HG03108 (cell line): Measurements from ENCODE around the gene CALCR.
"Not testable (repeated sequence)": the region's sequence is repeated elsewhere in the genome, so short reads cannot be mapped to it uniquely, and the experiment has no call there.

Experiments
- ATAC-seq: cut with Tn5 transposase; IDR thresholded peaks from one replicate; pipeline ENCODE4 v1.9.1; 2021; ENCODE audit warnings: moderate library complexity; ENCODE audit not compliant: unreplicated experiment

CALCR gene

DNA sequence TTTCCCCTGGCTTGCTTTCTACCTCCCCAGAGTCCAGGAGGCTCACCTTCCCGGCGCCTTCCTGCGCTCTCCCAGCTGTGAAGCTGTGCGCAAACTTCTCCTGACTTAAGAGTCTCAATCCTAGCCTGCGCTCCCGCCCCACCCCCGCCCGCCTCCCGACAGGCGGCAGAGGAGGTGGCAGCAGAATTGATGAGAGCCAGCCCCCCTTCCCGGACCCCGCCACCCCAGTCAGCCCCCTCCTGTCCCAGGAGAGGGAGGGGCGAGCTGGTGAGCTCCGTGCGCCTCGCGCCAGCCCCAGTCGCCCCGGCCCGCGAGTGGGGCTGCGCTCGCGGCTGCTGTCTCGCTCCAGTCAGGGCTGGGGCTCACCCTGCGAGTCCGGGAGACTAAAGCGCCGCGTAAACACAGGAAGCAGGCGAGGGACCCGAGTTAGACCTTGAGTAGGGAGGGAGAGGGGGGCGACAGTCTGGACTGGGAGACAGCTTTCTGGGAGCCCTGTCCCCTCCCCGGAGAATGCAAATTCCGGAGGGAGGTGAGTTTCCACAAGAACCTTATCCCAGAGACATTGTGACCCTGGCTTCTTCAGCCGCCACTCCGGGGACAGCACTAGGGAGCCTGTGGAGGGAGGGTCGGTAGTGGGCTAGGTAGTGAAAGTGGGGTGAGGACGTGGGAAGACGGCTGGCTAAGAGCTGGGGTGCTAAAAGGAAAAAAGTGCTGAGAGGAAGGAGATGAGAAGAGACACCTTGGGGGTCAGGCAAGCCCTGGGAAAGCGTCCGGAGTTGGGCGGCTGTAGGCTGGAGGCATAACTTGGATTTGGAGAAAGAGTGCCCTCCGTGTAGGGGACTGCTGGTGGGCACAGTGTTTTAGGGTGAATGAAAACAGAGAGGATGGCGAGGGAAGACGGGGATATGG lies at the start of gene CALCR:
CALCR (minus strand) TSS at position 79 of the 909 bp plus-strand sequence. CDS start 87,743 bp downstream, outside the sequence.
- ATAC-seq = no peak

- no peak for ATAC-seq
Measured at GRCh38 chr7:93623816-93624215, 49.3 kb upstream of the CALCR start.

GRCh38 chr7:93622036-93623033 lies 47.8 kb upstream of the CALCR start:
- ATAC-seq = no peak

DNA sequence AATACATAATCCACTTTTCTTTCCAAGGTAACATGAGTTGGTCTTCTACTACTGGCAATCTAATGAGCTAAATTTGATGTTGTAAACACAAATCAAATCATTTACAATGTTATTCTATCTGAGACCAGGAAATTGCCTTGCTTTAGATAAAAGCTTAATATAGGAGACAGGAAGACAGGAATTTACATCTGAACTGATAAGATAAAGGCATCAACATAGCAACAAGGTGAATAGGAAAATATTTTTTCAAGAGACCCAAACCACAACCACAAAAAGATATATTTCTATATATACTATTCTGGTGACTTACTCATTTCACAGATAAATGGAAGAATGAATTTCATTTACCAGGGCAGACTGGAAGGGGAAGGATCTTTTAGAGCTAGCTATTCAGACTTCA lies 46.3 kb upstream of the CALCR start:
- no peak for ATAC-seq

DNA sequence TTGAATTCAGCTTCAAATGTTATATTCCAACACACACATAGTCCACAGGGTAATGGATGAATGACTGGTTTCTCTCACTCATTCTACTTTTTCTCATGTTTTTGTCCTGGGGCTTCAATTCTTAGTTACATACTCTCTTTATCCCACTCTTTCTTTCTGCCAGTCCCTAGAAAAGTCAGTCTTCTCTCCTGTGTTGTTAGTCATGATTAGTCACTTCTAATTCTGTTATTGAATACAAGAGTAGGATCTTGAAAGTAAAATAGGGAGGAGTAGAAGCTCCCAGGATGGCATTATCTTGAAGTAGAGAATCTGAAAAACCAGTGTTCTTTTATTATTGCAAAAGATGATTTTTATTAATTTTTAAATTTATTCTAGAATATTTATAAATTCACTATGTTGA lies 45.5 kb upstream of the CALCR start:
- ATAC-seq = no peak

- ATAC-seq = no peak
Measured at GRCh38 chr7:93601363-93601762, 26.8 kb upstream of the CALCR start.

GRCh38 chr7:93594250-93594649 lies 19.7 kb upstream of the CALCR start:
- ATAC-seq = no peak

- no peak for ATAC-seq
Measured at GRCh38 chr7:93592588-93593266, 18.2 kb upstream of the CALCR start.

- not testable (repeated sequence) for ATAC-seq
Measured at GRCh38 chr7:93591224-93592050, 16.9 kb upstream of the CALCR start.

DNA sequence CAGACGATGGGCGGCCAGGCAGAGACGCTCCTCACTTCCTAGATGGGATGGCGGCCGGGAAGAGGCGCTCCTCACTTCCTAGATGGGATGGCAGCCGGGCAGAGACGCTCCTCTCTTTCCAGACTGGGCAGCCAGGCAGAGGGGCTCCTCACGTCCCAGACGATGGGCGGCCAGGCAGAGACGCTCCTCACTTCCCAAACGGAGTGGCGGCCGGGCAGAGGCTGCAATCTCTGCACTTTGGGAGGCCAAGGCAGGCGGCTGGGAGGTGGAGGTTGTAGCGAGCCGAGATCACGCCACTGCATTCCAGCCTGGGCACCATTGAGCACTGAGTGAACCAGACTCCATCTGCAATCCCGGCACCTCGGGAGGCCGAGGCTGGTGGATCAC lies 11.9 kb upstream of the CALCR start:
- not testable (repeated sequence) for ATAC-seq

DNA sequence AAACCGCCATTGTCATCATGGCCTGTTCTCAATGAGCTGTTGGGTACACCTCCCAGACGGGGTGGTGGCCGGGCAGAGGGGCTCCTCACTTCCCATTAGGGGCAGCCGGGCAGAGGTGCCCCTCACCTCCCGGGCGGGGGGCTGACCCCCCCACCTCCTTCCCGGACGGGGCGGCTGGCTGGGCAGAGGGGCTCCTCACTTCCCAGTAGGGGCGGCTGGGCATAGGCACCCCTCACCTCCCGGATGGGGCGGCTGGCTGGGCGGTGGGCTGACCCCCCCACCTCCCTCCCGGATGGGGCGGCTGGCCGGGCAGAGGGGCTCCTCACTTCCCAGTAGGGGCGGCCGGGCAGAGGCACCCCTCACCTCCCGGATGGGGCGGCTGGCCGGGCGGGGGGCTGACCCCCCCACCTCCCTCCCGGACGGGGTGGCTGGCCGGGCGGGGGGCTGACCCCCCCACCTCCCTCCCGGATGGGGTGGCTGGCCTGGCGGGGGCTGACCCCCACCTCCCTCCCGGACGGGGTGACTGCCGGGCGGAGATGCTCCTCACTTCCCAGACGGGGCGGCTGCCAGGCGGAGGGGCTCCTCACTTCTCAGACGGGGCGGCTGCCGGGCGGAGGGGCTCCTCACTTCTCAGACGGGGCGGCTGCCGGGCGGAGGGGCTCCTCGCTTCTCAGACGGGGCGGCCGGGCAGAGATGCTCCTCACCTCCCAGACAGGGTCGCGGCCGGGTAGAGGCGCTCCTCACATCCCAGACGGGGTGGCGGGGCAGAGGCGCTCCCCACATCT lies 11.4 kb upstream of the CALCR start:
- ATAC-seq = not testable (repeated sequence)

GRCh38 chr7:93579431-93579830 lies 4.9 kb upstream of the CALCR start:
- no peak for ATAC-seq

DNA sequence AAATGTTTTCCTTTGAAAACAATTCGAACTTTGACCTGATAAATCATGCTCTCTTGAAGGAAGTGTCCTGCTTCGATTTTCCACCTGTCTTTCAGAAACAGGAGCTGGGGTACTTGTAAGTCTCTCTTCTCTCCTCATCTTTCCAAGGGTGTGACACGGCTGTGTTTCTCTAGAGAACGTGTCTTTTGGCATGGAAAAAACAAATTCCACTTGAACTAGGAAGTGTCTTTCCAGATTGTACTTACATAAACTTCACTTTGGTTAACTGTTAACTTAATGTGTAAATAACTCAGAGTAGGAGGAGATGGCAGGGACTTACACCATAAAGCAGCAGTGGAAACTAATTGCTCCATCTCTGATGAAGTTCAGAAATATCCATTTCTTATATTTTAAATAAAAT lies 4.2 kb upstream of the CALCR start:
- no peak for ATAC-seq

DNA sequence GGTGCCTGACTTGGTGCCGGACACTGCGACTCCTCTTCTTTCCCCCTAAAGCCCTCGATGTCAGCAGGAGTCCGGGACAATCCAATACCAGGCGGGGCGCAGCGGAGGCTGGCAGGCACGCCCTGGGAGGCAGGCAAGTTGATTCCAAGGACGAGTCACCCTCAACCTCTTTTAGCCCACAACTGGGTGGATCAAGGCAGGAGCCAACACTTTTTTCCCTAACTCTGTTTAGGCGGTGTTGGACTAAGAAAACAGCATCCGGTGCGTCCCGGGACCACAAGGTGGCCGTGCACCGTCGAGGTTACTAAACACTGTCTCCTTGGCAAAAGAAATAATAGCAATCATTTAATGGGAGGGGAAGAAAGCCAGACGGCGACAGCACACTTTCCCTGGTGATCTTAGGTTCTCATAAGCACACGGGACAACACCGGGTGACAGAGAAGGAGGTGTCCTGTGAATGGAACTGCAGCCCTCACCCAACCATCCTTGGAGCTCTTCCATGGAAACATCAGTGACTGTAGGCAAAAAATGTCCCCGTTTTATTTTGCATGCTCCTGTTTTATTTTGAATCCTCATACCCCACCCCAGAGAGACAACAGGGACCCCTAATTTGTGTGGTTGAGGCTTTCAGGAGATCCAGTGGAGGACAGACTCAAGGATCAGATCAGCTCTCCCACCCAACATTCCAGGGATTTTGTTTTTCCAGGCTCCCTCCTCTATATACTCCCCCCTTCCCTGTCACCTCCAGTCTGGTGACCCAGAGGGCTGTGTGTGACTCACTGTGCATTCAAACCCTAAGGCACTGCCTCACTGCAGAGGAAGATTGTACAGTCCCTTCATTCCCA lies 1.3 kb upstream of the CALCR start:
- no peak for ATAC-seq

DNA sequence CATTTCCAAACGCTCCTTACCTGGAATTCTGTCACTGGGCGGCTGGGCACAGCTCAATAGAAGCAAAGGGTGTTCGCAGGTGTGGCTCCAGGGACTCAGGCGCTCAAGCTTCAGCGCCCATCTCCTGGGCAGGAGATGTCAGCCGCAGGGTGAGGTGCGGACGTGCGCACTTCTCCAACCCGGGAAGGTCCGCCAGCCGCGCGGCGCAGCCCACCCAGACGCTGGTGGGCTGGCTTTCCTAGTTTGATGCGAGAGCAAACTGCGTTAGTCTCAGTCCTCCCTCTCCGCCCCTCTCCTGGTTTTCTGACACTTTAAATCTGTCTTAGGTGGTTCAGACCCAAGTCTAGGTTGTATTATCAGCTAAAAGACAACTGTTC lies 267 bp downstream of the CALCR start:
- ATAC-seq = no peak

DNA sequence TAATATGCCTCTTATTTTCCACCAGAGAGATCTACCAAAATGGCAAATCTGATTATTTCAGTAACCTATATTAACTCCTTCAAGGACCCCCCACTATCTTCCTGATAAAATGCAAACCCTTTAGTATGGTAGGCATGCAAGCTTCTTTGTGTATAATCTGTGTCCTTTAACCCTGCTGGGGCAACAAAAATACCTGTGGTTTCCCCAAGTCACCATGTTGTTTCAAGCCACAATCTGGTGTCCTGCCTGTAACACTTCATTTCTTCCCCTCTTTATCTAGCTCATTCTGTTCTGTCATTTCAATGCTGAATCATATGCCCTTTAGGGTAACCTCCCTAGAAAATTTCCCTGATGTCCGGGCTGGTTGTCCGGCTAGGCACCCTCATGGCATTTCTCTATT lies 5.3 kb downstream of the CALCR start:
- no peak for ATAC-seq

- ATAC-seq = no peak
Measured at GRCh38 chr7:93566876-93567275, 7.6 kb downstream of the CALCR start.

DNA sequence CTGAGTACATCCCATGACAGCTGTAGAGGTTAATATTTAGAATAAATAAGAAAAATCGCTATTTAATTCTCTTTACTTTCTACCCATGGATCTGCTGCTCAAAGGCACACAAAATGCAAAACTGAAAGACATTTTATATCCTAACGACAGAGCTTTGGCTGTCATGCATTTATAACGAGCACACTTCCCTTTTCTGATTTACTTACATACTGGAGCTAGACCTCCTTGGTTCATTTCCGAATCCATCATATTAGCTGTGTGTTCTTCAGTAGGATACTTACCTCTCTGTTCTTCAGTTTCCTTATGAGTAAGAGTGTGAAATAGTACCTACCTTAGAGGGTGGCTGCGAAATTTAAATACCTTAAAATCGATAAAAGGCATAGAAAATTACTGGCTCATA lies 10.9 kb downstream of the CALCR start:
- ATAC-seq = no peak

- no peak for ATAC-seq
Measured at GRCh38 chr7:93562936-93563335, 11.6 kb downstream of the CALCR start.
